NCI-H2196 treated with DMSO at 0.1 percent for 48 hours (cell line): ENCODE measurements around the gene SCAF4.
"Not testable (repeated sequence)": the region's sequence is repeated elsewhere in the genome, so short reads cannot be mapped to it uniquely, and the experiment has no call there.

Source experiments
- DNase-seq: peaks from one replicate; lab custom pipeline; 2025; ENCODE audit not compliant: unreplicated experiment; lab: John Stamatoyannopoulos, UW

Gene SCAF4

GRCh38 chr21:31731857-31732596, at the start of gene SCAF4:
Gene SCAF4 (minus strand): TSS chr21:31732118. CDS start chr21:31731692, 426 bp downstream.
- peak; percentile 77 for DNase-seq

GRCh38 chr21:31780944-31781343, 49.0 kb upstream of the SCAF4 start:
- peak; percentile 29 for DNase-seq

GRCh38 chr21:31778546-31778945, 46.6 kb upstream of the SCAF4 start:
- no peak for DNase-seq

GRCh38 chr21:31777857-31778256, 45.9 kb upstream of the SCAF4 start:
- DNase-seq = no peak

- DNase-seq = no peak
Observed at GRCh38 chr21:31774031-31774430, 42.1 kb upstream of the SCAF4 start.

- no peak for DNase-seq
Observed at GRCh38 chr21:31772674-31773555, 41.0 kb upstream of the SCAF4 start.

GRCh38 chr21:31771685-31772084, 39.8 kb upstream of the SCAF4 start:
- DNase-seq = no peak

GRCh38 chr21:31768710-31769109, 36.8 kb upstream of the SCAF4 start:
- DNase-seq = no peak

GRCh38 chr21:31766899-31767298, 35.0 kb upstream of the SCAF4 start:
- DNase-seq = no peak

- not testable (repeated sequence) for DNase-seq
Observed at GRCh38 chr21:31765850-31766249, 33.9 kb upstream of the SCAF4 start.

- no peak for DNase-seq
Observed at GRCh38 chr21:31760931-31761330, 29.0 kb upstream of the SCAF4 start.

GRCh38 chr21:31756787-31757186, 24.9 kb upstream of the SCAF4 start:
- no peak for DNase-seq

GRCh38 chr21:31755027-31755426, 23.1 kb upstream of the SCAF4 start:
- DNase-seq = no peak

- no peak for DNase-seq
Observed at GRCh38 chr21:31754708-31754960, 22.7 kb upstream of the SCAF4 start.

GRCh38 chr21:31753949-31754707, 22.2 kb upstream of the SCAF4 start:
- DNase-seq = no peak

GRCh38 chr21:31752967-31753366, 21.0 kb upstream of the SCAF4 start:
- DNase-seq = no peak

GRCh38 chr21:31752352-31752751, 20.4 kb upstream of the SCAF4 start:
- DNase-seq = no peak

GRCh38 chr21:31750843-31751242, 18.9 kb upstream of the SCAF4 start:
- no peak for DNase-seq

GRCh38 chr21:31744182-31744800, 12.4 kb upstream of the SCAF4 start:
- no peak for DNase-seq

GRCh38 chr21:31743712-31744111, 11.8 kb upstream of the SCAF4 start:
- no peak for DNase-seq

GRCh38 chr21:31741116-31741515, 9.2 kb upstream of the SCAF4 start:
- DNase-seq = no peak
